SU-DHL-6 (cell line): ENCODE measurements around the gene ODAPH.
"Not testable (repeated sequence)": the region's sequence is repeated elsewhere in the genome, so short reads cannot be mapped to it uniquely, and the experiment has no call there.

Experiments
- H2AFZ ChIP-seq: fragments of 200-600 bp; sonication (generic); 2 replicates; pipeline ENCODE4 v1.6.1; 2014; ENCODE audit warnings: low read depth, mild to moderate bottlenecking, moderate library complexity, mixed read lengths, antibody characterized with exemption, low read length; ENCODE audit not compliant: severe bottlenecking
- H3F3A ChIP-seq: fragments of 200-600 bp; shearing (Covaris generic); 2 replicates; pipeline ENCODE4 v1.6.0; 2016; ENCODE audit warnings: antibody characterized with exemption, mild to moderate bottlenecking; ENCODE audit not compliant: insufficient read depth
- H3K27ac ChIP-seq: fragments of 200-600 bp; sonication (generic); 2 replicates; pipeline ENCODE4 v1.5.1; 2016; ENCODE audit warnings: low read depth, mild to moderate bottlenecking, low read length, moderate library complexity, mixed read lengths
- H3K27me3 ChIP-seq: fragments of 200-600 bp; sonication (generic), shearing (Covaris generic); 2 replicates; pipeline ENCODE4 v1.6.0; 2014; ENCODE audit warnings: mild to moderate bottlenecking, low read length
- H3K36me3 ChIP-seq: fragments of 200-600 bp; sonication (generic); 2 replicates; pipeline ENCODE4 v1.6.1; 2014; ENCODE audit warnings: mild to moderate bottlenecking, low read length, mixed read lengths
- H3K4me2 ChIP-seq: fragments of 300-600, 200-600 bp; shearing (Covaris generic), sonication (generic); 2 replicates; pipeline ENCODE4 v1.6.0; 2014; ENCODE audit warnings: low read length, low read depth, mild to moderate bottlenecking; ENCODE audit not compliant: poor library complexity, severe bottlenecking
- H3K4me3 ChIP-seq: fragments of 200-600 bp; sonication (generic); 2 replicates; pipeline ENCODE4 v1.5.1; 2014; ENCODE audit warnings: antibody characterized with exemption, low read length, mild to moderate bottlenecking, mixed read lengths; ENCODE audit not compliant: insufficient read depth, poor library complexity, severe bottlenecking
- H3K79me2 ChIP-seq: fragments of 200-600 bp; sonication (generic); 2 replicates; pipeline ENCODE4 v1.6.1; 2014; ENCODE audit warnings: mild to moderate bottlenecking, low read length, moderate library complexity; ENCODE audit not compliant: insufficient read depth
- H3K9ac ChIP-seq: fragments of 200-600 bp; sonication (generic); 2 replicates; pipeline ENCODE4 v1.7.0; 2014; ENCODE audit warnings: mild to moderate bottlenecking, low read length
- H3K9me2 ChIP-seq: fragments of 200-600 bp; sonication (generic); replicated peaks from 2 replicates; pipeline ENCODE4 v1.6.1; 2014; ENCODE audit warnings: low read length; ENCODE audit not compliant: insufficient read depth
- H3K9me3 ChIP-seq: fragments of 200-600 bp; sonication (generic); 2 replicates; pipeline ENCODE4 v1.6.1; 2014; ENCODE audit warnings: low read length, mixed read lengths; ENCODE audit not compliant: insufficient read depth
- H4K20me1 ChIP-seq: fragments of 200-600 bp; sonication (generic); 2 replicates; pipeline ENCODE4 v1.6.1; 2014; ENCODE audit warnings: low read depth, mild to moderate bottlenecking, antibody characterized with exemption, low read length, moderate library complexity, mixed read lengths
- EZH2phosphoT487 ChIP-seq: fragments of 200-600 bp; sonication (generic), shearing (Covaris generic); conservative IDR thresholded peaks from 2 replicates; pipeline ENCODE4 v1.6.1; 2018; ENCODE audit warnings: mild to moderate bottlenecking, antibody characterized with exemption, low read length, moderate library complexity, mixed read lengths
- TF ChIP-seq, protein P1 (sequence below): fragments of 200-600 bp; sonication (generic); IDR thresholded peaks from one replicate; pipeline ENCODE4 v1.5.1; 2017; ENCODE audit warnings: antibody characterized with exemption, mild to moderate bottlenecking, low read length, moderate library complexity; ENCODE audit not compliant: insufficient read depth, poor library complexity, severe bottlenecking

Gene ODAPH

DNA sequence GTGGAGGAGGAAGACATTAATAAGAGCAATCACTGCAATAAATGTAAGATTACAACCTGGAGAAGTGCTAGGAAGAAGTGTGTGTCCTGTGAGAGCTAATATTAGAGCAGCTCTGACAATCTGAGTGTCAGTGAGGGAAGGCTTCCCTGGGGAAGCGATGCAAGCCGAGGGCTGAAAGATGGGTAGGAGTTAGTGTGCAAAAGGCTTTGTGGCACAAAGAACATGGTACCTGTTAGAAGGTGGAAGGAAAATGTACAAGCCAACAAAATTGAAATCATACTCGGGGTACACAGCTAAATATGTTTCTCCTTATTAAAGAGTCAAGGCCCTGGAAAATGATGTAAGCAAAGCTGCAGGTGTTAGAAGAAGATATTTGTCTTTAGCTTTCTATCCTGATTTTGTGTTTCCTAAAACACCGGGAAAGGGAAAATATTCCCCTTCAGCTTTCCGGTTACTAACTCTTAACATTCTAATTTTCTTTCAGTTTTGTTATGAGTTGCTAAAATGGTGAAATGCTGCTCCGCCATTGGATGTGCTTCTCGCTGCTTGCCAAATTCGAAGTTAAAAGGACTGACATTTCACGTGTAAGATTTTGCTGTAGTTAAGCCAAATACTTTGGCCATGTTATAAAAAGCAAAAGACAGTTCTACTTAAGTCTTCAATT is 40.8 kb upstream of the ODAPH start:
- Histone ChIP-seq H3K9me3 (no peaks in the 10 kb centered on the region), H3K27ac (peak overlapping the region; percentile 93), H3K9ac (peak overlapping the region; percentile 83), H3F3A (no peaks in the 10 kb centered on the region), H3K9me2 (no peaks in the 10 kb centered on the region), H2AFZ (peak overlapping the region; percentile 93), H3K4me2 (peak overlapping the region; percentile 95), H4K20me1 (no peaks in the 10 kb centered on the region), H3K36me3 (no peaks in the 10 kb centered on the region), H3K79me2 (peaks cover 40% of the 10 kb centered on the region), H3K4me3 (peak overlapping the region; percentile 91), H3K27me3 (no peaks in the 10 kb centered on the region)
- no peak for TF ChIP-seq EZH2phosphoT487
- TF ChIP-seq, protein P1, sequence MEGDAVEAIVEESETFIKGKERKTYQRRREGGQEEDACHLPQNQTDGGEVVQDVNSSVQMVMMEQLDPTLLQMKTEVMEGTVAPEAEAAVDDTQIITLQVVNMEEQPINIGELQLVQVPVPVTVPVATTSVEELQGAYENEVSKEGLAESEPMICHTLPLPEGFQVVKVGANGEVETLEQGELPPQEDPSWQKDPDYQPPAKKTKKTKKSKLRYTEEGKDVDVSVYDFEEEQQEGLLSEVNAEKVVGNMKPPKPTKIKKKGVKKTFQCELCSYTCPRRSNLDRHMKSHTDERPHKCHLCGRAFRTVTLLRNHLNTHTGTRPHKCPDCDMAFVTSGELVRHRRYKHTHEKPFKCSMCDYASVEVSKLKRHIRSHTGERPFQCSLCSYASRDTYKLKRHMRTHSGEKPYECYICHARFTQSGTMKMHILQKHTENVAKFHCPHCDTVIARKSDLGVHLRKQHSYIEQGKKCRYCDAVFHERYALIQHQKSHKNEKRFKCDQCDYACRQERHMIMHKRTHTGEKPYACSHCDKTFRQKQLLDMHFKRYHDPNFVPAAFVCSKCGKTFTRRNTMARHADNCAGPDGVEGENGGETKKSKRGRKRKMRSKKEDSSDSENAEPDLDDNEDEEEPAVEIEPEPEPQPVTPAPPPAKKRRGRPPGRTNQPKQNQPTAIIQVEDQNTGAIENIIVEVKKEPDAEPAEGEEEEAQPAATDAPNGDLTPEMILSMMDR: no peak

DNA sequence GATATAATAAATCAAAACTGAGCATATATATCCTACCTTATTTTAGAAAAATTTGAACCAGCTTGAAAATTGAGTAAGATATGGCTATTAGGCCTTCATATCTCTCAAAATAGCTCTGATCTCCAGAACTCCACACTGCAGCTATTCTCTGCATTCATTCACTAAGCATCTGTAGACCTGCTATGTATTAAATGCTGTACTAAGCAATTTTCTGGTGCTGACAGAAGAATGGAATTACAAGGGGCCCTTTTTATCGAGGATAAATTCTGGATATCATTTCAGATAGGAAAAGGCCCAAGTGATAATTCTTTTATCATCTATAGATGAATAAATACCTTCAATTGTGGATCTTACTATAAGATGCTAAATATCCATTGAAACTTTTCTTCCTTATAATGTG is 39.7 kb upstream of the ODAPH start:
- Histone ChIP-seq H3K79me2 (peaks cover 29% of the 10 kb centered on the region), H2AFZ (no peak overlapping the region), H3K4me2 (peak overlapping the region; percentile 95), H3K27ac (no peak overlapping the region), H3K9me2 (no peaks in the 10 kb centered on the region), H3K36me3 (no peaks in the 10 kb centered on the region), H3K9ac (no peak overlapping the region), H4K20me1 (no peaks in the 10 kb centered on the region), H3F3A (no peaks in the 10 kb centered on the region), H3K9me3 (no peaks in the 10 kb centered on the region), H3K27me3 (no peaks in the 10 kb centered on the region), H3K4me3 (no peak overlapping the region)
- no peak for TF ChIP-seq EZH2phosphoT487
- TF ChIP-seq, protein P1: no peak

DNA sequence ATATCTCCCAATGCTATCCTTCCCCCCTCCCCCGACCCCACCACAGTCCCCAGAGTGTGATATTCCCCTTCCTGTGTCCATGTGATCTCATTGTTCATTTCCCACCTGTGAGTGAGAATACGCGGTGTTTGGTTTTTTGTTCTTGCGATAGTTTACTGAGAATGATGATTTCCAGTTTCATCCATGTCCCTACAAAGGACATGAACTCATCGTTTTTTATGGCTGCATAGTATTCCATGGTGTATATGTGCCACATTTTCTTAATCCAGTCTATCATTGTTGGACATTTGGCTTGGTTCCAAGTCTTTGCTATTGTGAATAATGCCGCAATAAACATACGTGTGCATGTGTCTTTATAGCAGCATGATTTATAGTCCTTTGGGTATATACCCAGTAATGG is 36.4 kb upstream of the ODAPH start:
- not testable (repeated sequence) for H3K9ac ChIP-seq, H3K4me3 ChIP-seq, H3K9me3 ChIP-seq, H3K4me2 ChIP-seq, H3F3A ChIP-seq, H2AFZ ChIP-seq, H3K9me2 ChIP-seq, H4K20me1 ChIP-seq, H3K36me3 ChIP-seq, H3K27ac ChIP-seq, H3K27me3 ChIP-seq, H3K79me2 ChIP-seq

DNA sequence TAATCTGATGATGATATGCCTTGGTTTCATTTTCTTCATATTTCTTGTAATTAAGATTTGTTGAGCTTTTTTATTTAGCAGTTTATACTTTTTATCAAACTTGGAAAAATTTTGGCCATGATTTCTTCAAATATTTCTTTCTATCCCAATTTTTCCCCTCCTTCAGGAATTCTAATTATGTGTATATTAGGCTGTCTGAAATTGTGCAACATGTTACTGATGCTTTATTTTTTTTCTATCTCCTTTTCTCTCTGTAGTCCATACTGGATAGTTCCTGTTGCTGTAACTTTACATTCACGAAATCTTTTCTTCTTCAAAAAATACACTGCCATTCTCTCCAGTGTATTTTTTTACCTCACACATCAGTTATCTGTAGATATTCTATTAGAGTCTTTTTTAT is 30.8 kb upstream of the ODAPH start:
- no peak overlapping the region for H3K4me3 ChIP-seq
- H3K79me2 ChIP-seq: no peaks in the 10 kb centered on the region
- 0 out of 2 replicates have a peak, but pooled peaks cover 8% of the 10 kb centered on the region for H3K36me3 ChIP-seq
- no peak overlapping the region for H3K27ac ChIP-seq
- H3K27me3 ChIP-seq: no peaks in the 10 kb centered on the region
- H3K9me3 ChIP-seq: no peaks in the 10 kb centered on the region
- H2AFZ ChIP-seq: no peak overlapping the region
- H3K4me2 ChIP-seq: no peak overlapping the region
- TF ChIP-seq, protein P1: no peak
- TF ChIP-seq EZH2phosphoT487: no peak
- no peaks in the 10 kb centered on the region for H3F3A ChIP-seq
- H3K9ac ChIP-seq: no peak overlapping the region
- H4K20me1 ChIP-seq: no peaks in the 10 kb centered on the region
- H3K9me2 ChIP-seq: no peaks in the 10 kb centered on the region
